ENCODE measurements around the gene AKAIN1.

DNA sequence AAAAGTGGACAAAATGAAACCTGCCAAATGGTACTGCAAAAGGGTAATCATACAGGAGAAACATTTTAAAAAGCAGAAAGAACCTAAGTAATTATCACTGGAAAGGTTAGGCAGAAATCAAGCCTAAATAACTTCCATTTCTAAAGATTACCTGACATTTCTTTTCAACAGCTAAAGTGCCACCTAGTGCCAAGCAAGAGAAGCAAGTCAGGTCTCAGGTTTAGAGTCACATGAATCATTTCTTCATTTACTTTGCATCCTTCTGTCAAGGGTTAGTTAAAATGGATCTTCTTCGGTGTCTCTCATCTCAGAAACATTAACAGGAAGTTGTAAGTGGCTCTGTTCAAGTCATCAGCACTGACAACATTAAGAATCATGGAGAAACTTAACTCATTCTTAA, 90.3 kb downstream of the AKAIN1 start:
- no peak for TF ChIP-seq YY1 (IDR thresholded peaks at IDR 0.05; ENCODE audit: insufficient read depth, insufficient read length)
- TF ChIP-seq ZNF274 (IDR thresholded peaks at IDR 0.05; ENCODE audit: low read depth, low read length): no peak
- TF ChIP-seq SUZ12 (IDR thresholded peaks at IDR 0.05; ENCODE audit: extremely low read depth, insufficient read depth, insufficient read length): no peak
